Amniotic stem cell (primary cell): Measurements from ENCODE around the gene COA1.
"Not testable (repeated sequence)": the region's sequence is repeated elsewhere in the genome, so short reads cannot be mapped to it uniquely, and the experiment has no call there.

ENCODE experiments used
- DNase-seq: peaks from one replicate; lab custom pipeline; 2025; lab: John Stamatoyannopoulos, UW

The COA1 gene

GRCh38 chr7:43687866-43688265 is 41.5 kb downstream of the COA1 start:
- not testable (repeated sequence) for DNase-seq

- DNase-seq, result no peak
These were observed 42.3 kb downstream of the COA1 start for GRCh38 chr7:43686991-43687390.

- no peak for DNase-seq
These were observed 48.6 kb downstream of the COA1 start for GRCh38 chr7:43680736-43681135.

GRCh38 chr7:43679210-43680068 is 49.9 kb downstream of the COA1 start:
- no peak for DNase-seq

GRCh38 chr7:43678315-43678714 is 51.0 kb downstream of the COA1 start:
- DNase-seq, result no peak

- DNase-seq, result no peak
These were observed 51.5 kb downstream of the COA1 start for GRCh38 chr7:43677864-43678263.

- DNase-seq, result no peak
These were observed 54.5 kb downstream of the COA1 start for GRCh38 chr7:43674559-43675436.

- not testable (repeated sequence) for DNase-seq
These were observed 55.9 kb downstream of the COA1 start for GRCh38 chr7:43673243-43673976.

GRCh38 chr7:43671521-43671920 is 57.8 kb downstream of the COA1 start:
- DNase-seq, result no peak

- no peak for DNase-seq
These were observed 59.8 kb downstream of the COA1 start for GRCh38 chr7:43669286-43670081.

- no peak for DNase-seq
These were observed 61.3 kb downstream of the COA1 start for GRCh38 chr7:43668035-43668434.

GRCh38 chr7:43666938-43667337 is 62.4 kb downstream of the COA1 start:
- no peak for DNase-seq

GRCh38 chr7:43664681-43665080 is 64.6 kb downstream of the COA1 start:
- no peak for DNase-seq

- DNase-seq, result no peak
These were observed 69.2 kb downstream of the COA1 start for GRCh38 chr7:43660141-43660540.

GRCh38 chr7:43659549-43659896 is 69.8 kb downstream of the COA1 start:
- DNase-seq, result no peak

GRCh38 chr7:43658718-43659548 is 70.4 kb downstream of the COA1 start:
- DNase-seq, result no peak

GRCh38 chr7:43656997-43657396 is 72.3 kb downstream of the COA1 start:
- DNase-seq, result no peak

GRCh38 chr7:43655584-43655983 is 73.7 kb downstream of the COA1 start:
- no peak for DNase-seq

GRCh38 chr7:43653891-43654504 is 75.3 kb downstream of the COA1 start:
- no peak for DNase-seq

- DNase-seq, result no peak
These were observed 75.9 kb downstream of the COA1 start for GRCh38 chr7:43653466-43653865.
